Fibroblast of the aortic adventitia (primary cell): ENCODE data around the gene BLID. TPM values are rescaled to one million over a fixed set of nuclear protein-coding genes. Genes with fewer than 3 reads are reported as not detected.
A peak's percentile ranks its signal among the peaks of the same experiment; 100 is the strongest.

ENCODE experiments used
- DNase-seq: peaks from one replicate; pipeline ENCODE4 v3.0.0-alpha.2; 2010; ENCODE audit warnings: low read depth
- H3K4me3 ChIP-seq: 2 replicates; pipeline ENCODE4 v1.5.1; 2011; ENCODE audit warnings: low read depth, mild to moderate bottlenecking, control low read depth, low read length, moderate library complexity
- total RNA-seq: library from RNA; depleted of rRNA; stranded (reverse); fragments of >200 nt; gene quantifications from 2 replicates; pipeline ENCODE4 v1.2.3, GENCODE V29; 2012; ENCODE audit warnings: low replicate concordance
- TF ChIP-seq, protein P1 (sequence below): IDR thresholded peaks from 2 replicates; pipeline ENCODE4 v1.5.1; 2011; ENCODE audit warnings: mild to moderate bottlenecking, low read length, control low read depth, inconsistent platforms; ENCODE audit not compliant: insufficient read depth

BLID gene
- total RNA-seq, 1 donor = 30.6 TPM

DNA sequence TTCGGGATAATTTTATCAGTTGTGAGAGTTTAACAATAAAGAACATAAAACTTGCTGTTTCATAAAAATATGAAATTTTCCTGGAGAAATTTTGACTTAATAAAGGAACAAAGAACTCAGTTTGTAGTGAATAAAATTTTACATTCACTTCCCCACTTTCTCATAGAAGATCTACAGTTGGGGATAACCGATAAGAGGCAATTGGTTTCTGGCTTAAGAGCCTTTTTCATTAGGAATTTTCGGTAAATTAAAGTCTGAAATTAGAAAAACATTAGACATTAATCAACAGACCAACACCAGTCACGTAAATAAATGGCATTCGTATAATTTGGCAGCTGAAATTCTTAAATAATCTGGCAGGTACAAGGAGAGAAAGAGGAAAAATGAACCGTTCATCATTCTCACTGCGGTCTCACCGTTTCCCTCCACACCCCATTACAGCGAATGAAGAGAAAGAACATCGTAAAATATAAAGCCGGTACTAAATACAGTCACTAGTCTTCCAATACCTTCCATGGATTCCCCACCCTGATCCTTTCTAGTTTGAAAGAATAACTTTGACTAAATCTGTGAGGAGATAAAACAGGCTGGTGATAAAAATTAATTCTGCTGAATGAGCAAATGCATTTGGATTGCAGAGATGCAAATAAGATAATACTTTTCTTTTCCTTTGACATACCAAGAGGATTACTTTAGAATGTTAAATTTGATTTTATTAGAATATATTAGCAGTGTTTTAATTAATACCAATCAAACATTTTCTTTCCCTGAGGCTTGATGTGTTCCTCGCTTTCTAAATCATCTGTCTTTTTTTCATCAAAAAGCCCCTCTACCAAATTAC lies 19.5 kb downstream of the BLID start:
- TF ChIP-seq, protein P1, sequence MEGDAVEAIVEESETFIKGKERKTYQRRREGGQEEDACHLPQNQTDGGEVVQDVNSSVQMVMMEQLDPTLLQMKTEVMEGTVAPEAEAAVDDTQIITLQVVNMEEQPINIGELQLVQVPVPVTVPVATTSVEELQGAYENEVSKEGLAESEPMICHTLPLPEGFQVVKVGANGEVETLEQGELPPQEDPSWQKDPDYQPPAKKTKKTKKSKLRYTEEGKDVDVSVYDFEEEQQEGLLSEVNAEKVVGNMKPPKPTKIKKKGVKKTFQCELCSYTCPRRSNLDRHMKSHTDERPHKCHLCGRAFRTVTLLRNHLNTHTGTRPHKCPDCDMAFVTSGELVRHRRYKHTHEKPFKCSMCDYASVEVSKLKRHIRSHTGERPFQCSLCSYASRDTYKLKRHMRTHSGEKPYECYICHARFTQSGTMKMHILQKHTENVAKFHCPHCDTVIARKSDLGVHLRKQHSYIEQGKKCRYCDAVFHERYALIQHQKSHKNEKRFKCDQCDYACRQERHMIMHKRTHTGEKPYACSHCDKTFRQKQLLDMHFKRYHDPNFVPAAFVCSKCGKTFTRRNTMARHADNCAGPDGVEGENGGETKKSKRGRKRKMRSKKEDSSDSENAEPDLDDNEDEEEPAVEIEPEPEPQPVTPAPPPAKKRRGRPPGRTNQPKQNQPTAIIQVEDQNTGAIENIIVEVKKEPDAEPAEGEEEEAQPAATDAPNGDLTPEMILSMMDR = no peak
- DNase-seq = peak; percentile 59
- H3K4me3 ChIP-seq = peak overlapping the region; percentile 64

DNA sequence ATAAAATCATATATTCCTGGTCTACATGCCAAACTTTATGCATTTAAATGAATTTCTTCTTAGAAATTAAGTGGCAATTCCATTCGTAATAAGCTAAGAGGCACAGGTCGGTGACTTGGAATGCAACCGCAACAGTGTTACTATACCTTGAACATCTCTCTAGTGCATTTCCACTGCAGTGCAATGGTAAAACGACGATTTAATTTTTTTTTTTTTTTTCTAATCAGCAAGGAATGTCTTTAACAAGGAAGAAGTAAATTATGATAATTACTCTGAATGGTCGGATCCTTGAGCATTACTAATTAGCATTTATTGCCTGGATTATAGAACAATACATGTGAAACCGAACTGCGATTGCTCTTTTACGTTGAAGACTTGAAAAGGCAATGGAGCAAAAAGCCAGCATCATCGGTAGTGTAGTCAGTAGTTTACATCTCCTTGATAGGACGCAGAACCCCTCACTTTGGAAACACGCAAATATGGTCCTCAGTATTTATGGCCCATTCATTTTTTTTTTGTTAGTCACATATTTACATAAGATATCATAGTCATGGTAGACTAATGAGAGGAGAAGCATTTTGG lies 20.2 kb downstream of the BLID start:
- H3K4me3 ChIP-seq = peak overlapping the region; percentile 64
- DNase-seq = peak; percentile 91
- TF ChIP-seq, protein P1 = no peak

DNA sequence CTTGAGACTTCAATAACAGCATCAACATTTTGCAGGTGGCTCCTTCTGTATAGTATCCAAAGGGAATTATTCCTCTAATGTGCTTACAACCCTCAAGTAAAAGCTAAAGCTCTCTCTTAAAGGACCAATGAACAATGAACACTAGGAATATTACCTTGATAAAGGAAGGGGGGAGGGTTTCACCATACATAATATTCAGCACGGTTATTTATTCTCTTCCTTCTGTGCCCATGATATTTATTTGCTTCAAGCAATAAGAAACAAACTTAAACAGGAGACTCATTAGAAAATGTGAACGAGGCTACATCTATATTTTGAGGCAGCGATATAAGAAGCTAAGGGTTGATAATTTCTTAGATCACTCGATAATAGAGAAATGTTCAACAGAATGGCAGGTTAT lies 21.2 kb downstream of the BLID start:
- TF ChIP-seq, protein P1 = no peak
- peak; percentile 45 for DNase-seq
- peak overlapping the region; percentile 64 for H3K4me3 ChIP-seq

DNA sequence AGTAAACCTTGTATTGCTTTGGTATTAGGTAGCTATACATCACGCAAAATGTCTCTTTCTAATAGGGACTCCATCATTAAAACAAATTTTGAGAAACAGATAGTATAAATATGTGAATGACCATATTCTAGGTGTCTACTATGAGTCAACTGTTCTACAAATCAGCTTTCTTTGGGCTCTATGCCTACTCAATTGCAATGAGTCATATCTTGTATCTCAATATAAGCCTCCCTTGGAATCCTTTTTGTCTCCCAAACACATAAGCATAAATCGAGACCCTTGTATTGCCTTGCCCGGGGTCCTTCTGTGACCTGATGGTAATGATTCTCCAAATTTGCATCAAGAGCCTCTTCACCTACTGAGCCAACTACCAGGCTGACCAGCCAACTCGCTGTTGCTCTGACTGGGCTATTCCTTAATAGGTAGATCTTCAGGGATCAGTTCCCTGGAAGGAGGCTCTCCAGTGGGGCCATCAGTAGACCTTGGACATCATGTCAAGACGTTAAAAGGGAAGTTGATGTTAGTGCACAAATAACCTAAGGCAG lies 22.2 kb downstream of the BLID start:
- peak; percentile 88 for DNase-seq
- TF ChIP-seq, protein P1 = no peak
- peak overlapping the region; percentile 64 for H3K4me3 ChIP-seq

DNA sequence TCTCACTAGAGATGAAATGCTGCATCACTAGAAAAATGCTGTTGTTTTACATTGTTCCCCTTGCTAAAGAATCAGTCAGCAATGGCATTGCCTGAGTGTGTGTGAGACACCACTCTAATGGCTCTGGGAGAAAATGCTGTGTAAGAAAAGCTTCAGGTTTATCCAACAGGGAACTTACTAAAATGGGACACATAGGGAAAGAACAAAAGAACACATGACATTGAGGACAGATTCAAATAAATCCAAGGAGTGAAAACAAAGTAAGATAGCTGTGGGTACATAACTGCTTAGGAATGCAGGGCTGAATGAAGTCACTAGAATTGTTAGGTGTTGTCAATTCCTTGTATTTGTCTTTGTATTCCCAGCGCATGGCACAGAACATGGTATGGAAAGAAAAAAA lies 24.2 kb downstream of the BLID start:
- H3K4me3 ChIP-seq = peak overlapping the region; percentile 3
- peak; percentile 59 for DNase-seq
- TF ChIP-seq, protein P1 = no peak

DNA sequence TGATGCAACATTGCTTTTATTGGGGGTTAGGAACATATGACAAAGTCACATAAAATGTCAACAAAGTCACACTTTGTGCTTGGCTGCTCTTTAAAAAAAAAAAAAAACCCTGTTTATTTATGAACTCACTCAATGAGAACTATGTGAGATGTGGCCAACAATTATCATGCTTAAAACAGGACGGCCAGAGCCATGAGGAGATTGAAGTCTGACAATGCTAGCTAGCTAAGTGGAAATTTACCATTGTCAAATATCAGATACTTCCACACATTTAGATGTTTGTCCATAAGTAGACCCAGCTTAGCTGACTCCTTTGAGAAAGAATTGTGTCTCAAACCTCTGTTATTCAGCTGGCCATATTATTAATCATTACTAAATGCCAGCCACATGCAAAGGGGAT lies 26.9 kb downstream of the BLID start:
- TF ChIP-seq, protein P1 = no peak
- H3K4me3 ChIP-seq = no peak overlapping the region
- no peak for DNase-seq
